Activated naive CD4-positive, alpha-beta T cell treated with anti-CD3 and anti-CD28 coated beads for 36 hours (primary cell): ENCODE results near the gene GCSH. TPM values are rescaled to one million over a fixed set of nuclear protein-coding genes. Genes with fewer than 3 reads are reported as not detected.

Source experiments
- CTCF ChIA-PET: fragments of 350-600 bp; sonication (Branson Sonifier 250); formaldehyde crosslinking; loops from one replicate; lab custom pipeline; 2021; ENCODE audit warnings: antibody characterized with exemption; lab: Charles Lee
- DNase-seq: peaks from one replicate; pipeline ENCODE4 v3.0.0-alpha.2; 2020
- H3K27ac Mint-ChIP-seq: one replicate; pipeline ENCODE4 v1.8.0; 2021; ENCODE audit warnings: mild to moderate bottlenecking, mixed read lengths
- H3K27me3 Mint-ChIP-seq: one replicate; pipeline ENCODE4 v1.8.0; 2021; ENCODE audit warnings: low read depth, mixed read lengths
- H3K36me3 Mint-ChIP-seq: one replicate; pipeline ENCODE4 v1.8.0; 2021; ENCODE audit warnings: low read depth, mixed read lengths
- H3K4me1 Mint-ChIP-seq: one replicate; pipeline ENCODE4 v1.8.0; 2021; ENCODE audit warnings: low read depth, mixed read lengths
- H3K4me3 Mint-ChIP-seq: one replicate; pipeline ENCODE4 v1.8.0; 2021; ENCODE audit warnings: mild to moderate bottlenecking, moderate library complexity, mixed read lengths
- H3K9me3 Mint-ChIP-seq: one replicate; pipeline ENCODE4 v1.8.0; 2021; ENCODE audit warnings: mixed read lengths
- intact Hi-C: fragments of 100-400 bp; cut with micrococcal nuclease; formaldehyde crosslinking; loops from one replicate; pipeline ENCODE4 v1.15.1; 2023
- total RNA-seq, 2 experiments: library from RNA; stranded (reverse); gene quantifications; one replicate each; pipeline ENCODE4 v1.2.3, GENCODE V29; 2021

GCSH gene
- total RNA-seq, 2 experiments from 2014 or later, result 25.7 to 27.4 TPM

GRCh38 chr16:81035975-81036750 is 60.0 kb downstream of the GCSH start:
- Mint-ChIP-seq H3K27ac (peak overlapping the region; percentile 37), H3K9me3 (peaks cover 2% of the 10 kb centered on the region), H3K27me3 (no peaks in the 10 kb centered on the region), H3K4me1 (peaks cover 34% of the 10 kb centered on the region), H3K4me3 (peak overlapping the region; percentile 81), H3K36me3 (peaks cover 6% of the 10 kb centered on the region)
- DNase-seq, result peak; percentile 47
- intact Hi-C loops, result loop anchor here (1.0 kb wide), 6 partner anchors 29 to 702 kb away; partner anchors contain the start of genes C16orf46, CENPN, GAN and GCSH
- CTCF ChIA-PET, result interaction anchor here (0.7 to 5.1 kb wide), 25 partner anchors 10 to 702 kb away, joined by 3 to 42 read pairs (median 4); partner anchors contain the start of genes C16orf46, CENPN and CMC2

- H3K4me3 Mint-ChIP-seq, result peak within 1 kb of the TSS; percentile 81
- H3K27me3 Mint-ChIP-seq, result no peaks in the 10 kb centered on the region
- peaks cover 8% of the 10 kb centered on the region for H3K36me3 Mint-ChIP-seq
- peaks cover 34% of the 10 kb centered on the region for H3K4me1 Mint-ChIP-seq
- DNase-seq, result peak; percentile 85
- CTCF ChIA-PET, result interaction anchor here (0.7 to 5.1 kb wide), 25 partner anchors 9 to 695 kb away, joined by 3 to 42 read pairs (median 4); partner anchors contain the start of genes C16orf46, CENPN and CMC2
- peaks cover 2% of the 10 kb centered on the region for H3K9me3 Mint-ChIP-seq
- H3K27ac Mint-ChIP-seq, result peak within 1 kb of the TSS; percentile 37
- intact Hi-C loops, result loop anchor here (1.0 kb wide), 4 partner anchors 28 to 703 kb away; partner anchors contain the start of genes C16orf46 and CENPN
These were observed 60.7 kb downstream of the GCSH start, which contains the start of gene ATMIN for GRCh38 chr16:81035398-81035974. TSS of gene ATMIN (plus strand) at chr16:81035842. CDS start at chr16:81035871, 29 bp downstream.

Other genes with a start within 250 kb of the GCSH start
- gene CMC2, start 89.5 kb downstream of the GCSH start, total RNA-seq, result 100 to 1,000 TPM; 112 to 122 TPM
- gene CENPN, start 89.2 kb downstream of the GCSH start, total RNA-seq, result 10 to 100 TPM; 65.1 to 75.0 TPM
- gene ATMIN, start 60.6 kb downstream of the GCSH start, total RNA-seq, result 10 to 100 TPM; 16.6 to 18.9 TPM
- gene C16orf46, start 19.2 kb downstream of the GCSH start, total RNA-seq, result under 1 TPM in 1 of 2 experiments, not detected in 1; 0.74 TPM
- not detected for gene BCO1, start 142.3 kb upstream of the GCSH start, total RNA-seq
- 10 to 100 TPM; 10.6 to 11.3 TPM for gene GAN, start 218.6 kb upstream of the GCSH start, total RNA-seq